AG09319 (cell line): ENCODE data around the gene MTERF2.
"Not testable (repeated sequence)": the region's sequence is repeated elsewhere in the genome, so short reads cannot be mapped to it uniquely, and the experiment has no call there.

ENCODE experiments used
- DNase-seq: peaks from one replicate; pipeline ENCODE4 v3.0.0-alpha.2; 2010; ENCODE audit warnings: low read depth; ENCODE audit errors: extremely low read depth
- CTCF ChIP-seq: IDR thresholded peaks from 2 replicates; pipeline ENCODE4 v1.5.1; 2011; ENCODE audit warnings: low read depth, mild to moderate bottlenecking, inconsistent platforms, low read length, moderate library complexity

MTERF2 gene

GRCh38 chr12:107027636-107028053 is 40.7 kb upstream of the MTERF2 start:
- peak; percentile 73 for DNase-seq
- TF ChIP-seq CTCF, result no peak

GRCh38 chr12:107026806-107027635 is 40.1 kb upstream of the MTERF2 start:
- TF ChIP-seq CTCF, result no peak

GRCh38 chr12:107026356-107026755 is 39.4 kb upstream of the MTERF2 start:
- DNase-seq, result not testable (repeated sequence)

More at GRCh38 chr12:107026806-107027635, 40.1 kb upstream of the MTERF2 start:
- no peak for DNase-seq

- DNase-seq, result no peak
- no peak for TF ChIP-seq CTCF
These were observed 38.7 kb upstream of the MTERF2 start for GRCh38 chr12:107025671-107026070.

- no peak for DNase-seq
- TF ChIP-seq CTCF, result no peak
These were observed 32.6 kb upstream of the MTERF2 start for GRCh38 chr12:107019546-107019945.

- TF ChIP-seq CTCF, result no peak
- no peak for DNase-seq
These were observed 30.1 kb upstream of the MTERF2 start for GRCh38 chr12:107017042-107017441.

GRCh38 chr12:107014055-107014454 is 27.1 kb upstream of the MTERF2 start:
- DNase-seq, result no peak
- no peak for TF ChIP-seq CTCF

GRCh38 chr12:107012736-107013425 is 25.9 kb upstream of the MTERF2 start:
- DNase-seq, result no peak
- TF ChIP-seq CTCF, result no peak
